Activated naive CD4-positive, alpha-beta T cell treated with anti-CD3 and anti-CD28 coated beads for 36 hours (primary cell): ENCODE data around the gene ULK4. TPM values are rescaled to one million over a fixed set of nuclear protein-coding genes. Genes with fewer than 3 reads are reported as not detected.

Experiments
- CTCF ChIA-PET: fragments of 350-600 bp; sonication (Branson Sonifier 250); formaldehyde crosslinking; loops from one replicate; lab custom pipeline; 2021; ENCODE audit warnings: antibody characterized with exemption; lab: Charles Lee
- DNase-seq: peaks from one replicate; pipeline ENCODE4 v3.0.0-alpha.2; 2020
- H3K27ac Mint-ChIP-seq: one replicate; pipeline ENCODE4 v1.8.0; 2021; ENCODE audit warnings: mild to moderate bottlenecking, mixed read lengths
- H3K27me3 Mint-ChIP-seq: one replicate; pipeline ENCODE4 v1.8.0; 2021; ENCODE audit warnings: low read depth, mixed read lengths
- H3K36me3 Mint-ChIP-seq: one replicate; pipeline ENCODE4 v1.8.0; 2021; ENCODE audit warnings: low read depth, mixed read lengths
- H3K4me1 Mint-ChIP-seq: one replicate; pipeline ENCODE4 v1.8.0; 2021; ENCODE audit warnings: low read depth, mixed read lengths
- H3K4me3 Mint-ChIP-seq: one replicate; pipeline ENCODE4 v1.8.0; 2021; ENCODE audit warnings: mild to moderate bottlenecking, moderate library complexity, mixed read lengths
- H3K9me3 Mint-ChIP-seq: one replicate; pipeline ENCODE4 v1.8.0; 2021; ENCODE audit warnings: mixed read lengths
- intact Hi-C: fragments of 100-400 bp; cut with micrococcal nuclease; formaldehyde crosslinking; loops from one replicate; pipeline ENCODE4 v1.15.1; 2023
- total RNA-seq, 2 experiments: library from RNA; stranded (reverse); gene quantifications; one replicate each; pipeline ENCODE4 v1.2.3, GENCODE V29; 2021

Gene ULK4
- total RNA-seq, 2 experiments from 2014 or later: 8.5 to 9.1 TPM

DNA sequence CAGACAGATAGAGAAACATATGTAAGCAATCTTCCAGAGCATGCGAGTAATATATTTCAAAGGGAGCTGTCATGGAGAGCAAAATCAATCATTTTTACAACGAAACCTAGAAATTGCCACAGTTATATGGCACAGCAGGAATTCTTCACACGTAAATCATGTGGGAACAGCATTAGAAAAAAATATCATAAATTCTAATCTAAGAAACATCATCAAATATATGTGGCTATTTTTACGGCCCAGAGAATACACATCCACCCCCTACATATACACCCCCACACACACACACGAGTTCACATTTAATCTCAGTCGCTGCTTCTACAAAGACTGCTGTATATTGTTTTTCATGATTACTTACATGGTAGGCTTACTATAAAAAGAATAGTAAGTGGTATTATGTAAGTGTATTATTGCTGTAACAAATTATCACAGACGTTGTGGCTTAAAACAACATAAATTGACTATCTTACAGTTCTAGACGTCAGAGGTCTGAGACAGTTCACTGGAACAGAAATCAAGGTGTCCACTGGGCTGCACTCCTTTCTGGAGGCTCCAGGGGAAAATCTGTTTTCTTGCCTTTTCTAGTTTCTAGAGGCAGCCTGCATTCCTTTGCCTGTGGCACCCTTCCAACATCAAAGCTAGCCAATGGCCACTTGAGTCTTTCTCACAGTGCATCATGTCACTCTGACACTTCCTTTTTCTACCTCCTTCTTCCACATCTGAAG is 363.3 kb downstream of the ULK4 start:
- H3K9me3 Mint-ChIP-seq: no peaks in the 10 kb centered on the region
- H3K36me3 Mint-ChIP-seq: no peaks in the 10 kb centered on the region
- H3K27ac Mint-ChIP-seq: no peak overlapping the region
- DNase-seq: no peak
- no peaks in the 10 kb centered on the region for H3K4me1 Mint-ChIP-seq
- no peaks in the 10 kb centered on the region for H3K27me3 Mint-ChIP-seq
- CTCF ChIA-PET: interaction anchor here (1.1 kb wide), 1 partner anchor 16 kb away, joined by 3 read pairs; no protein-coding TSS in a partner anchor
- no peak overlapping the region for H3K4me3 Mint-ChIP-seq
- intact Hi-C loops: no loop called here

DNA sequence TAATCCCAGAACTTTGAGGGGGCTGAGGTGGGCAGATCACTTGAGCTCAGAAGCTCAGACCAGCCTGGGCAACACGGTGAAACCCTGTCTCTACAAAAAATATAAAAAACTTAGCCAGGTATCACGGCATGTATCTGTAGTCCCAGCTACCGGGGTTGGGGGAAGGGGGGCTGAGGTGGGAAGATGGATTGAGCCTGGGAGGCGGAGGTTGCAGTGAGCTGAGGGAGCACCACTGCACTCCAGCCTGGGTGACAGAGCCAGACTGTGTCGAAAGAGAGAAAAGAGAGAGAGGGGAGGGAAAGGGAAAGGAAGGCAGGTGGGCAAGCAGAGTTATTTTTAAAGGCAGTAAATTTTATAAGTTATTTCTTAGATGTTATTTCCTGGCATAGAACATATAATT is 368.1 kb downstream of the ULK4 start:
- H3K36me3 Mint-ChIP-seq: no peaks in the 10 kb centered on the region
- no peaks in the 10 kb centered on the region for H3K4me1 Mint-ChIP-seq
- H3K9me3 Mint-ChIP-seq: no peaks in the 10 kb centered on the region
- intact Hi-C loops: no loop called here
- H3K27ac Mint-ChIP-seq: no peak overlapping the region
- DNase-seq: no peak
- no peaks in the 10 kb centered on the region for H3K27me3 Mint-ChIP-seq
- no peak overlapping the region for H3K4me3 Mint-ChIP-seq
- CTCF ChIA-PET: no interaction called here

DNA sequence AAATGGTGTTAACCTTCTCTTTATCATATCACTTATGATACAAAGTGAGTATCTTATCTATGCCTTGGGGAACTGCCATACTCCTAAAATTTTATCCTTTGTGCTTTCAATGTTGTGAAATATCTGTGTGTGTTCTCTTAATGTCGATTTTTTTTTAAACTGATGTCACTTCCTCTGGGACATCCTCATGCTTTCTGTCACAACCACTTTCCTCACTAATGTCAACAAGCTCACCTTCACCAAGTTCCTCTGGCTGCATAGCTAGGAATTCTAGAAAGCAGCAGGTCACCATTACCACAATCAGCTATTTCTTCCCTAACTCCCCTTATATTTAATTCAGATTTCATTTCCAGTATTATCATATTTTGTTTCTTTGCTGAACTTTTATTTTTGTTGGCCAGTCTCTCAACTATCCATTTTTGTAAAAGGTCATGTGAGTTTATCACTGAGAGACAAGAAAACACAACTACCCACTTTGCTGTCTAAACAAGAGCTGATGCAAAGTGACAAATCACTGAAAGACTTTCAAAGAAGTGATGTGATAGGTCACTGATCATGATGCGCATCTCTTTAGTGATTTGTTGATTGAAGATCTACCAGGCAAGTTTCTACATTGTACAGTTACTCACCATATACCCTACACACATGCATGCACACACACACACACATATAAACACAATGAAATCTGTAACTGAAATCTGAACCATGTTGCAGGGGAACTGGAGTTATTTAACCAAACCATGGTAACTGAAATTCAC is 369.0 kb downstream of the ULK4 start:
- intact Hi-C loops: no loop called here
- H3K4me1 Mint-ChIP-seq: no peaks in the 10 kb centered on the region
- no peak overlapping the region for H3K27ac Mint-ChIP-seq
- no peaks in the 10 kb centered on the region for H3K9me3 Mint-ChIP-seq
- CTCF ChIA-PET: interaction anchor here (0.6 kb wide), 1 partner anchor 154 kb away, joined by 4 read pairs; no protein-coding TSS in a partner anchor
- no peak for DNase-seq
- H3K4me3 Mint-ChIP-seq: no peak overlapping the region
- no peaks in the 10 kb centered on the region for H3K36me3 Mint-ChIP-seq
- no peaks in the 10 kb centered on the region for H3K27me3 Mint-ChIP-seq

DNA sequence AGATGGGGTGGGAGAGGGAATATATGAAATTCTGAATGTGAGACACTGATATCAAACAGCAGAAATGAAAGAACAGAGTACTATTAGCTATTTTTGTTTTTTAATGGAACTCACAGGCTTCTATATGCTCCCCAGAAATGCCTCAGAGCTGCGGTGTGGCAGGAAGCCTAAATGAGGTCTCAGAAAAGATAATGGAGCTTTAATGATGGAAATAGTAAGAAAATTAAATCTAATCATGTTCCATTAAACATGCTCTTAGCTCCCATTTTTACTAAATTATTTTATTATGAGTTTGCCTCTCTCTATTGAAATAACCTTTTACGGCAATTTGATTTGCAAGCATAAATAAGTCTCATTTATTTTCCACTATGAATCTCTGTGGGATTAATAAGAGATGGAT is 378.9 kb downstream of the ULK4 start:
- peaks cover 3% of the 10 kb centered on the region for H3K4me1 Mint-ChIP-seq
- H3K4me3 Mint-ChIP-seq: no peak overlapping the region
- CTCF ChIA-PET: no interaction called here
- no peaks in the 10 kb centered on the region for H3K27me3 Mint-ChIP-seq
- H3K36me3 Mint-ChIP-seq: peaks cover 2% of the 10 kb centered on the region
- H3K27ac Mint-ChIP-seq: no peak overlapping the region
- no peak for DNase-seq
- intact Hi-C loops: no loop called here
- no peaks in the 10 kb centered on the region for H3K9me3 Mint-ChIP-seq

DNA sequence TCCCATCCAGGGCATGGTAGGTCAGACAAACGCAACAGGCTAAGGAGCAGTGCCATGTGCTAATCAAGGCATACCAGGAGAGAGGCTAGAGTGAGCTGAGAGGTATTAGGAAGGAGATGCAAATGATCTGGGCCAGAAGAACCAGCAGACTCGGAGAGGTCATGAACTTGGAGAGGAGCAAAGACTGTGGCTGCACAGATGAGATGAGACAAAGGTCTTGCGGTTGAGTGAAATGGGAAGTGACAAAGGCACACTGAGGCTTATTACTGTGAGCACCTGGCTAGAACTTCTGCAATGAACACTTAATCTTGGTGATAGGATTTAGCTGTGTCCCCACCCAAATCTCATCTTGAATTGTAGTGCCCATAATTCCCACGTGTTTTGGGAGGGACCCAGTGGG is 380.2 kb downstream of the ULK4 start:
- no peak for DNase-seq
- peaks cover 3% of the 10 kb centered on the region for H3K4me1 Mint-ChIP-seq
- no peak overlapping the region for H3K27ac Mint-ChIP-seq
- no peaks in the 10 kb centered on the region for H3K9me3 Mint-ChIP-seq
- H3K36me3 Mint-ChIP-seq: peaks cover 2% of the 10 kb centered on the region
- CTCF ChIA-PET: no interaction called here
- no peak overlapping the region for H3K4me3 Mint-ChIP-seq
- no peaks in the 10 kb centered on the region for H3K27me3 Mint-ChIP-seq
- intact Hi-C loops: no loop called here

DNA sequence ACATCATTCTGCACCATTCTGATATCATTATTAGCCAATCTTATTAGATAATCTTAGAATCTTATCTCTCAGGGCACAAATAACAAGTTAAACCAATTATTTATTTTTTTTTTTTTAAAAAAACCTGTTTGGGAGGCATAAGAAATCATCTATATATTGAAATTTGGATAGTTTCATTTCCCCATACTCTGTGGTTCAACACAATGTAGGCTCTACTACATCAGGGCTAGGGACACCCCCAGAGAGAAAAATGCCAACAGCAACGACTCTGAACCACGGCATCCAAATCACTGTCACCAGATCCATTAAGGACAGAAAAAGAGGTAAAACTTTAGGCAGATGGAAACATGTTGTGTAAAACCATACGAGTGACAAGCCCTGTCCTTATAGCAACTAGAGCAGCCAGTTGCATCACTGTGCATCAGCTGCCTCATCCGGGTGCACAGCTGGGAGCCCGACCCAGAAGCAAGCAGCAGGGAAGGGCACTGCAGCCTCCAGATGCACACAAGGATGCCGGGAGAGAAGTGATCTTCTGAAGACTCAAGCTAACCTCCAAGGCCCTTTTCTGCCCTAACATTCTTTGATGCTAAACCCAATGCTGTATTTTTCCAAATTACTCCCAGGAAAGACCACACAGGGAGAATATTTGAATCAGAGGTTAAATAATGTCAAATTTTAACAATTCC is 381.5 kb downstream of the ULK4 start:
- H3K27ac Mint-ChIP-seq: no peak overlapping the region
- no peaks in the 10 kb centered on the region for H3K4me1 Mint-ChIP-seq
- CTCF ChIA-PET: interaction anchor here (0.6 kb wide), 1 partner anchor 12 kb away, joined by 3 read pairs; no protein-coding TSS in a partner anchor

DNA sequence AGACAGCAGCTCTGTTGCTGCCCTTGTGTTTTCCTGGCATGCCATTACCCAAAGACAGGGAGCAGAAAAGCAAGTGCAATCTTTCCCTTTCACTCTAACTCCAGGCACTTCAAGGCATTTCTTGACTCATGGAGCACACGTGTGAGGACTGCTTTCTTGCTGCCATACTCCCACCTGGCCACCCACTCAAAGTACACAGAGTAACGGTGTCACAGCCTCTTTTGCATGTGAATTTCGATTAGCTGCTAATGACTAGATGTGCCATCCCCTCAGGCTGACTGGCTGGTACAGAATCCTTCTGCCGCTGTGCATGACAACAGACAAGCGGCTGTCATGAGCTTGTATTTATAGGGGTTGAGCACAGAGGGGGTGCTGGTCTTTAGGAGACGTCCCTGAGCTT is 382.0 kb downstream of the ULK4 start:
- no peak overlapping the region for H3K4me3 Mint-ChIP-seq
- H3K9me3 Mint-ChIP-seq: no peaks in the 10 kb centered on the region
- CTCF ChIA-PET: interaction anchor here (0.6 to 0.9 kb wide), 2 partner anchors 11 kb away, joined by 3 read pairs; no protein-coding TSS in a partner anchor
- H3K36me3 Mint-ChIP-seq: peaks cover 2% of the 10 kb centered on the region
- no peaks in the 10 kb centered on the region for H3K27me3 Mint-ChIP-seq
- DNase-seq: no peak
- intact Hi-C loops: no loop called here
- no peak overlapping the region for H3K27ac Mint-ChIP-seq
- H3K4me1 Mint-ChIP-seq: no peaks in the 10 kb centered on the region

More for the DNA sequence above, 381.5 kb downstream of the ULK4 start:
- peaks cover 2% of the 10 kb centered on the region for H3K36me3 Mint-ChIP-seq
- no peaks in the 10 kb centered on the region for H3K27me3 Mint-ChIP-seq
- H3K4me3 Mint-ChIP-seq: no peak overlapping the region
- no peaks in the 10 kb centered on the region for H3K9me3 Mint-ChIP-seq
- intact Hi-C loops: no loop called here
- DNase-seq: no peak

DNA sequence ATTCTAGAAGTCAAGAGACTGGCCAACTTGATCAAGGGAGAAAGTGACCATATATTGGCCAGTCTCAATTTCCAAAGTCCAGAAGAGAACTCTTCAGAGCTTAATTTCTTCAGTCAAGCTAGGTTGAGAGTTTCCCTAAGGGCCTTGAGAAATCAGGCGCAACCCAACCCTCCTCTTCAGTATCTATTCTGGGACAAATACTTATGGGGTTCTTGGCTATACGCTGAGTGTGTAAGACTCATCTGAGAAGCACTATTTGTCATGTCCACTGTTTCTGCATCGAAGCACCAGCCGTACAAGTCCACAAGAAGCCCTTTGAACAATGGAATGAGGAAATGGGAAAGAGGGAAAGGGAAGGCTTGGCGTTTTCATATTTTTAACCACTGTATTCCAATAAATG is 383.1 kb downstream of the ULK4 start:
- Mint-ChIP-seq H3K4me3 (no peak overlapping the region), H3K4me1 (no peaks in the 10 kb centered on the region), H3K36me3 (peaks cover 2% of the 10 kb centered on the region), H3K9me3 (no peaks in the 10 kb centered on the region), H3K27me3 (no peaks in the 10 kb centered on the region), H3K27ac (no peak overlapping the region)
- CTCF ChIA-PET: no interaction called here
- DNase-seq: no peak
- intact Hi-C loops: no loop called here

DNA sequence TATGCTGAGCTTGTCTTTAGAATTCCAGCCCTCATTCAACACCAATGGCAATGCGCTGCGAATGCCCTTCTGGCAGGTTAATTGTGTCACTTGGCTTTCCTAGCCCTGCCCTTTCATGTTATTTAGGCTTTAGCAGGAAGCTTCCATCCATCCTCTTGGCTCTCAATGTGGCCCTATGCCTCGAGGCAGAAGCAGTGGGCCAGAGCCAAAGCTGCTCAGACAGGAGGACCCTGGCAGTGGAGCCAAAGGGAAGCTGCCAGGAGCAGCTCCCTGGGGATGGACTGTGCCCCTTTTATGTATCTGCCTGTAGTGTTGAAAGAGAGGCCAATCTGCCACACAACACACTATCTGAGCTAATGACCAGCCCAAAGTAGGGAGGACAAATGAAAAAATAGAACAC is 386.2 kb downstream of the ULK4 start:
- intact Hi-C loops: no loop called here
- no peak overlapping the region for H3K4me3 Mint-ChIP-seq
- H3K4me1 Mint-ChIP-seq: no peaks in the 10 kb centered on the region
- no peak for DNase-seq
- no peaks in the 10 kb centered on the region for H3K27me3 Mint-ChIP-seq
- no peaks in the 10 kb centered on the region for H3K9me3 Mint-ChIP-seq
- no peak overlapping the region for H3K27ac Mint-ChIP-seq
- CTCF ChIA-PET: no interaction called here
- H3K36me3 Mint-ChIP-seq: no peaks in the 10 kb centered on the region

DNA sequence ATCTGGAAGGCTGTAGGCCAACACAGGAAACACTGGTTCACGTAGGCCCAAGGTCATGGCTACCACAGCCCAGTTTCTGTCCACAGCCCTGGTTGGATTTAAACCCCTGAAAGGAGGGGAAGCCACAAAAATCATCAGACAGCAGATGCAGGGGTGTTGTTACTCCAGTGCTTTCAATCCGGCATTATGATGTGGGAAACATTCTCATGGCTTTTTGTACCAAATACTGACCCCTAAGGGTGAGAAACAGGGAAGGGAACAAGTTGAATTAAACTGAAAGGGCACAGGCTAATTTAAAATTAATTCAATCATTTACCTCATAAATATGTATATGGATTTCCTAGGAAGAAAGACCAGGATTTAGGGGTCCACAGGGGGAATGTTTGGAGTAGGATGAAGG is 387.0 kb downstream of the ULK4 start:
- Mint-ChIP-seq H3K4me3 (no peak overlapping the region), H3K36me3 (no peaks in the 10 kb centered on the region), H3K4me1 (no peaks in the 10 kb centered on the region), H3K27me3 (no peaks in the 10 kb centered on the region), H3K27ac (no peak overlapping the region), H3K9me3 (no peaks in the 10 kb centered on the region)
- intact Hi-C loops: no loop called here
- DNase-seq: no peak
- CTCF ChIA-PET: no interaction called here

DNA sequence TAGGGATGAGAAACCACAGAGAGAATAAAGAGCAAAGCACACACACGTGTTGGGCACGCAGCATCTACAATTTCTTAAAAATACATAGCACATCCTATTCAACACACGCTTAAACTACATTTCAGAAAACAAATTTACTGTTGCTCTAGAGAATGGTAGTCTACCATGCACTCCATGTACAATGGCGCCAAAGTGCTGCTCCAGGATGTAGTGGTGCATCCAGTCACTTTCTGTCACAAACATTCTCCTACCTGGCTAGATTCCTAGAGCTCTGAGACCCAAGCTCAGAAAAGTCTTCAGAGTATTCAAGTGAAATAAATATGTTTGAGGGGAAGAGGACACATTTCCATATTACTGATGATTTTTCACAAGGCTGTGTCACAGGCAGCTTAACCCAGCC is 388.3 kb downstream of the ULK4 start:
- CTCF ChIA-PET: no interaction called here
- H3K36me3 Mint-ChIP-seq: no peaks in the 10 kb centered on the region
- H3K27ac Mint-ChIP-seq: no peak overlapping the region
- DNase-seq: no peak
- H3K4me1 Mint-ChIP-seq: no peaks in the 10 kb centered on the region
- H3K9me3 Mint-ChIP-seq: no peaks in the 10 kb centered on the region
- H3K4me3 Mint-ChIP-seq: no peak overlapping the region
- intact Hi-C loops: no loop called here
- no peaks in the 10 kb centered on the region for H3K27me3 Mint-ChIP-seq

DNA sequence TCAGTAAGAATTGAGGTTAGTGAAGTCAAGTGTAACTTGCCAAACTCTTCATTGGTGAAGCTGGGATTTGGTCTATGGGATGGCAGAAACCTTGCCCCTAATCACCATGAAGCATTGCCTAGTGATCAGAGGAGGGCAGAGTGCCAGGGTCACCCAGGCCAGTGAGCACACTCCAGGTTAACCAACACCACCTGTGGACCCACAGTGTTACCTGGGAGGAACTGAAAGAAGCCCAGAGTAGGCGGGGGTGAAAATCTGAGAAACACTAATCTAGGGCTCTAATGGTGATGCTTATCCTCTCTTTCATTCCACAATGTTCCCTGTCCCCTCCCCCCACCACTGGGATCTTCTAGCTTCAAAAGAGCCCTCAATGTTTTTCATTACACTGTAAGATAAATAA is 389.8 kb downstream of the ULK4 start:
- H3K27ac Mint-ChIP-seq: no peak overlapping the region
- H3K36me3 Mint-ChIP-seq: peaks cover 1% of the 10 kb centered on the region
- CTCF ChIA-PET: no interaction called here
- no peak overlapping the region for H3K4me3 Mint-ChIP-seq
- DNase-seq: no peak
- H3K9me3 Mint-ChIP-seq: peaks cover 1% of the 10 kb centered on the region
- H3K4me1 Mint-ChIP-seq: no peaks in the 10 kb centered on the region
- no peaks in the 10 kb centered on the region for H3K27me3 Mint-ChIP-seq
- intact Hi-C loops: no loop called here
